Neural crest cell (in vitro differentiated cells): ENCODE results near the gene SENP6. TPM values are rescaled to one million over a fixed set of nuclear protein-coding genes. Genes with fewer than 3 reads are reported as not detected.

ENCODE experiments used
- DNase-seq: peaks from one replicate; pipeline ENCODE4 v3.0.0; 2021; ENCODE audit warnings: low read depth, mixed read lengths, low spot score
- H3K27ac Mint-ChIP-seq: one replicate; pipeline ENCODE4 v1.8.0; 2021; ENCODE audit warnings: mild to moderate bottlenecking, mixed read lengths; ENCODE audit not compliant: unreplicated experiment
- H3K27me3 Mint-ChIP-seq: 2 replicates; pipeline ENCODE4 v1.8.0; 2021; ENCODE audit warnings: low read depth, mild to moderate bottlenecking, mixed read lengths
- H3K36me3 Mint-ChIP-seq: 2 replicates; pipeline ENCODE4 v1.8.0; 2021; ENCODE audit warnings: low read depth, mild to moderate bottlenecking, mixed read lengths
- H3K4me1 Mint-ChIP-seq: 2 replicates; pipeline ENCODE4 v1.8.0; 2021; ENCODE audit warnings: mixed read lengths
- H3K4me3 Mint-ChIP-seq: one replicate; pipeline ENCODE4 v1.8.0; 2021; ENCODE audit warnings: mild to moderate bottlenecking, mixed read lengths
- H3K9me3 Mint-ChIP-seq: 2 replicates; pipeline ENCODE4 v1.8.0; 2021; ENCODE audit warnings: mixed read lengths
- total RNA-seq: library from RNA; stranded (reverse); gene quantifications from 2 replicates; pipeline ENCODE4 v1.2.1, GENCODE V29; 2021
- TF ChIP-seq, protein P1 (sequence below): fragments of 200-600 bp; sonication (generic); conservative IDR thresholded peaks from 2 replicates; pipeline ENCODE4 v1.5.0; 2021; ENCODE audit warnings: antibody characterized with exemption, mild to moderate bottlenecking

SENP6 gene
- total RNA-seq, 1 donor from 2014 or later: 96.5 TPM

GRCh38 chr6:75604294-75604693, 2.6 kb downstream of the SENP6 start:
- Mint-ChIP-seq H3K4me3 (peak overlapping the region; percentile 99), H3K36me3 (peaks cover 4% of the 10 kb centered on the region), H3K27me3 (no peaks in the 10 kb centered on the region), H3K4me1 (peaks cover 55% of the 10 kb centered on the region), H3K27ac (no peak overlapping the region), H3K9me3 (no peaks in the 10 kb centered on the region)
- TF ChIP-seq, protein P1, sequence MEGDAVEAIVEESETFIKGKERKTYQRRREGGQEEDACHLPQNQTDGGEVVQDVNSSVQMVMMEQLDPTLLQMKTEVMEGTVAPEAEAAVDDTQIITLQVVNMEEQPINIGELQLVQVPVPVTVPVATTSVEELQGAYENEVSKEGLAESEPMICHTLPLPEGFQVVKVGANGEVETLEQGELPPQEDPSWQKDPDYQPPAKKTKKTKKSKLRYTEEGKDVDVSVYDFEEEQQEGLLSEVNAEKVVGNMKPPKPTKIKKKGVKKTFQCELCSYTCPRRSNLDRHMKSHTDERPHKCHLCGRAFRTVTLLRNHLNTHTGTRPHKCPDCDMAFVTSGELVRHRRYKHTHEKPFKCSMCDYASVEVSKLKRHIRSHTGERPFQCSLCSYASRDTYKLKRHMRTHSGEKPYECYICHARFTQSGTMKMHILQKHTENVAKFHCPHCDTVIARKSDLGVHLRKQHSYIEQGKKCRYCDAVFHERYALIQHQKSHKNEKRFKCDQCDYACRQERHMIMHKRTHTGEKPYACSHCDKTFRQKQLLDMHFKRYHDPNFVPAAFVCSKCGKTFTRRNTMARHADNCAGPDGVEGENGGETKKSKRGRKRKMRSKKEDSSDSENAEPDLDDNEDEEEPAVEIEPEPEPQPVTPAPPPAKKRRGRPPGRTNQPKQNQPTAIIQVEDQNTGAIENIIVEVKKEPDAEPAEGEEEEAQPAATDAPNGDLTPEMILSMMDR: no peak
- no peak for DNase-seq

DNA sequence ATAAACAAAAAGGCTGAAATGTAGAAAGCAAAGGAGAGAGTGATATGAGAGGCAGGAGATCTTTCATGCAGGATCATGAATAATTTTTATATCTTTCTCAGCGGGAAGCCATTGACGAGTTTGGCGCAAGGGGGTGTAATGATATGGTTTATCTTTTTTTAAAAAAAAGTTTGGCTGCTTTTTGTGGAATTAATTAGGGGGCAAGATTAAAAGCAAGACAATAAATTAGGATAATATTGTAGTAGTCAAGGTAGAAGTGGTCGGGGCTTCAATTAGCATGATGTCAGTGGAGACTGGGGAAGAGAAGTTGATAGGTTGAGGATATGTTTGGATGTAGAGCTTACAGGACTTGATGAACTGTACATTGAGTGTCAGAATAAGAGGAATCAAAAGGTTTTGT, 4.0 kb downstream of the SENP6 start:
- Mint-ChIP-seq H3K36me3 (peaks cover 4% of the 10 kb centered on the region), H3K27me3 (no peaks in the 10 kb centered on the region), H3K27ac (no peak overlapping the region), H3K9me3 (no peaks in the 10 kb centered on the region), H3K4me3 (peak overlapping the region; percentile 8), H3K4me1 (peaks cover 55% of the 10 kb centered on the region)
- no peak for DNase-seq
- TF ChIP-seq, protein P1: no peak

- Mint-ChIP-seq H3K27ac (no peak overlapping the region), H3K4me1 (peaks cover 65% of the 10 kb centered on the region), H3K4me3 (no peak overlapping the region)
Measured at GRCh38 chr6:75608304-75608703, 6.6 kb downstream of the SENP6 start.

DNA sequence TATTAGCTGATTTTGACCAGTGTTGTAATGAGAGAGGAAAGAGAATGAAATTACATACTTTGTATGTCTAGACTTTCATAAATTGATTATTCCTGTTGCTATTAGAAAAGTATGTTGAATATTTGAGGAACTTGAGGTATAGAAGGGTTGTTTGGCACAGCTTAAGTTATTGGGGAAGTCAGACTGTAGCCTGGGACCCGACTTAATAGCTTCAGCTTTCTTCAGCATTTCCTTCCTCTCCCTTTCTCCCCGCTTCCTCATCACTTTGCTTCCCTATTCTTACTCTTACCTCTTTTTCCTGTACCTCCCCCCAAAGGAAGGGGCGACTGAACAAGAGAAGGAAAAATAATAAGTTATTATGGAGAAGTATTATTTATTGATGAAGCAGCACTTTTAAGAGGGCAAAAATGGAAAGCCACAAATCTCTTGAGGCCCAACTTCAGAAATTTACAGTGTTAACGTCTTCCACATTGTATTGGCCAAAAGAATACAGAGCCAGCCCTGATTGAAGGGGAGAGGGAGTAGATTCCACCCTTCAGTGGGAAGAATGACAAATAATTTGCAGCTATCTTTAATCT, 7.4 kb downstream of the SENP6 start:
- no peak overlapping the region for H3K27ac Mint-ChIP-seq
- no peaks in the 10 kb centered on the region for H3K27me3 Mint-ChIP-seq

More at GRCh38 chr6:75608304-75608703, 6.6 kb downstream of the SENP6 start:
- no peak for DNase-seq
- Mint-ChIP-seq H3K9me3 (no peaks in the 10 kb centered on the region), H3K36me3 (peaks cover 4% of the 10 kb centered on the region), H3K27me3 (no peaks in the 10 kb centered on the region)
- TF ChIP-seq, protein P1: no peak

DNA sequence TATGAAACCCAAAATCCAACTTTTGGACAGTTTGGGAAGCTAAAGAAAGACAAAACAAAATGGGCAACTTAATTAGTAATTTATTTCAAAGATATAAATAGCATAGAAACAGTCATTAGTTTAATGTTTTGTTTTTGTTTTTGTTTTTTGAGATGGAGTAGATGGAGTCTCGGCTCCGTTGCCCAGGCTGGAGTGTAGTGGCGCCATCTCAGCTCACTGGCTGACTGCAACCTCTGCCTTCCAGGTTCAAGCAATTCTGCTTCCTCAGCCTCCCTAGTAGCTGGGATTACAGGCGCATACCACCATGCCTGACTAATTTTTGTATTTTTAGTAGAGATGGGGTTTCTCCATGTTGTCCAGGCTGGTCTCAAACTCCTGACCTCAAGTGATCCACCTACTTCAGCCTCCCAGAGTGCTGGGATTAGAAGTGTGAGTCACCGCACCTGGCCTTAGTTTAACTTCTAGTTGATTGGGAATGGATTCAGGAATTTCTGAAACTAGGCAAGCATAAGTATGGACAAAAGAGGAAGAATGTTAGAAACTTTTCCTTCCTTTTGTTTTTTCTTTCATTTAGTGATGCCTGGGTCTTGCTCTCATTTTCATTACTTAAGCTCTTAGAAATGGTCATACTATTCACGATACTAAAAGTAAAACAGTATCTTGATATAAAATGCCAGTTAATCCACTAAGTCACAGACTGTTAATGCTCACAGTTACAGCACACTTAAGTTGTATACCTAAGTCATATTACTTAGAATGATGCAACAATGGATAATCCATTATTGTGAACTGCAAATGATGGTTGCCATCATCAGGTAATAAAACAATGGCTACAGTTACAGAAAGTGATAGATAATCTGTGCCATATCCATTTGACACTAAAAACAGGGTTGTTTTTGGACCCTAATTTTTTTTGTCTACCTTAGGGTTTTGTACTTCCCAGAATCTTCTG, 8.2 kb downstream of the SENP6 start:
- Mint-ChIP-seq H3K27ac (no peak overlapping the region), H3K4me3 (no peak overlapping the region), H3K27me3 (no peaks in the 10 kb centered on the region), H3K36me3 (no peaks in the 10 kb centered on the region), H3K4me1 (peaks cover 57% of the 10 kb centered on the region), H3K9me3 (no peaks in the 10 kb centered on the region)
- TF ChIP-seq, protein P1: no peak
- DNase-seq: no peak

More for the DNA sequence above, 7.4 kb downstream of the SENP6 start:
- Mint-ChIP-seq H3K9me3 (no peaks in the 10 kb centered on the region), H3K4me1 (peaks cover 60% of the 10 kb centered on the region), H3K4me3 (no peak overlapping the region), H3K36me3 (peaks cover 1% of the 10 kb centered on the region)
- TF ChIP-seq, protein P1: no peak
- DNase-seq: no peak
